ENCODE data around the gene MARCHF4. TPM values are rescaled to one million over a fixed set of nuclear protein-coding genes. Genes with fewer than 3 reads are reported as not detected.

MARCHF4 gene
- total RNA-seq, 1 donor from 2014 or later = not detected

GRCh38 chr2:216340280-216340631 lies 32.0 kb downstream of the MARCHF4 start:
- H3K27ac Mint-ChIP-seq = no peak overlapping the region
- intact Hi-C loops (cut with micrococcal nuclease) = no loop called here
- no peak overlapping the region for H3K4me3 Mint-ChIP-seq
- no peaks in the 10 kb centered on the region for H3K4me1 Mint-ChIP-seq (ENCODE audit: low read depth)
- H3K9me3 Mint-ChIP-seq = no peaks in the 10 kb centered on the region
- DNase-seq (ENCODE audit: low spot score) = no peak
- H3K27me3 Mint-ChIP-seq (ENCODE audit: insufficient read depth) = peaks cover 19% of the 10 kb centered on the region
- no peaks in the 10 kb centered on the region for H3K36me3 Mint-ChIP-seq (ENCODE audit: low read depth)

- H3K27me3 Mint-ChIP-seq (ENCODE audit: insufficient read depth) = peaks cover 18% of the 10 kb centered on the region
- intact Hi-C loops (cut with micrococcal nuclease) = no loop called here
- H3K9me3 Mint-ChIP-seq = no peaks in the 10 kb centered on the region
- H3K4me3 Mint-ChIP-seq = no peak overlapping the region
- H3K36me3 Mint-ChIP-seq (ENCODE audit: low read depth) = no peaks in the 10 kb centered on the region
- DNase-seq (ENCODE audit: low spot score) = no peak
- H3K4me1 Mint-ChIP-seq (ENCODE audit: low read depth) = no peaks in the 10 kb centered on the region
- no peak overlapping the region for H3K27ac Mint-ChIP-seq
Observed at GRCh38 chr2:216339456-216340279, 32.6 kb downstream of the MARCHF4 start.

DNA sequence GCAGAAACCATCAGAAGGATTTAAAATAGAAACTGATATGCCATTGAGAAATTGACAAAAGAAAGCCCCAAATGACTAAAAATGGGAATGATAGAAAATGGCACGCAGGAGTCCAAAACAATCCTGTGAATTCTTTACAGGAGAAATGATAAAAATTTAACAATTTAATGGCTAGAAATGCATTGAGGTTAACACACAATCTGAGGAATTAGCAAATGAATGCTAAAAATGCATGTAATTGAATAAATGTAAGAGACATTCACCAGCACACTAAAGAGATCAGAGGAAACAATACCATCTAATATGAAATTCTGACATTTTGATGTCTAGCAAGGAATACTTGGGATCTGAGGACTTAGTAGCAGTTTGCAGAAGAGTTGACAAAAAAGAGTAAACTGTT lies 37.0 kb downstream of the MARCHF4 start:
- no peak for DNase-seq (ENCODE audit: low spot score)
- no peak overlapping the region for H3K27ac Mint-ChIP-seq
- peaks cover 17% of the 10 kb centered on the region for H3K27me3 Mint-ChIP-seq (ENCODE audit: insufficient read depth)
- no peaks in the 10 kb centered on the region for H3K9me3 Mint-ChIP-seq
- H3K4me3 Mint-ChIP-seq = no peak overlapping the region
- intact Hi-C loops (cut with micrococcal nuclease) = no loop called here
- no peaks in the 10 kb centered on the region for H3K36me3 Mint-ChIP-seq (ENCODE audit: low read depth)
- H3K4me1 Mint-ChIP-seq (ENCODE audit: low read depth) = no peaks in the 10 kb centered on the region

DNA sequence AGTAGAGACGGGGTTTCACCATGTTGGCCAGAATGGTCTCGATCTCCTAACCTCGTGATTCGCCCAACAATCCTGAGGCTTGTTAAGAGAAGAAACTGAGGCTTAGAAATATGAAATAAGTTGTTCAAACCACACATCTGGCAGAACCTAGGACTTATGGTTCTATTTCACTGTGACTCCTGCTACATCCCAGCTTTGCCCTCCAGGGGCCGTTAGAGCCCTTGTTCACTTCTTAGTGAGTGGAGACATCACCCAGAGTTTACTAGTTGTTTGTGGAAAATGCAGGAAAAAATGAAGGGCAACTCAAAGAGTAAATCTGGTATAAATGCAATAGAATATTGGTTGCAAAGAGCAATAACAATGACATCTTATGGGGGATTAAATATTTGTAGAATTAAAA lies 43.9 kb downstream of the MARCHF4 start:
- Mint-ChIP-seq H3K27me3 (ENCODE audit: insufficient read depth) (peaks cover 2% of the 10 kb centered on the region), H3K4me1 (ENCODE audit: low read depth) (no peaks in the 10 kb centered on the region), H3K4me3 (no peak overlapping the region), H3K9me3 (no peaks in the 10 kb centered on the region), H3K36me3 (ENCODE audit: low read depth) (no peaks in the 10 kb centered on the region), H3K27ac (no peak overlapping the region)
- intact Hi-C loops (cut with micrococcal nuclease) = loop anchor here (2.0 kb wide), 1 partner anchor 76 kb away; no protein-coding TSS in a partner anchor
- no peak for DNase-seq (ENCODE audit: low spot score)

DNA sequence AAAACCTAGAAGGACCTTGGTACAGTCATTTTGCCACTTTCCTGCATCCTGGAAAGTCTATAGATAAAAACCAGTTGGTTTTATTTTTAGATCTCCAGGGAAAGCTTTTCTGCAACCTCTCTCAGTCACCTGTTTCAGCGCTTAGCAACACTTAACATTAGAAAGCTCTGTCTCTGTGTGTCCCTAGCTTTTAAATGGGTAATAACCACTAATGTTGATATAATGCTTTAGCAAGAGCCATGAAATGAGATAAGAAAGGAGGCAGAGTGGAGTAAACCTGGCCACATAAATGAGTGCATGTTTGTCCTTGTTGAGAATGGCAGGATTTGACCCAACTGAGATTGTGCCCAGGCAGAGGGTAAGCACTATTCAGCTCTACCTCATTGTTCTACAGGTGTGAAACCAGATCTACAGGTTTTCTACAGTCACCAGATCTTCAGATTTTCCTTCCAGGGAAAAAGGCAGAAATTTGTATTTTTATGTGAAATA lies 44.8 kb downstream of the MARCHF4 start:
- Mint-ChIP-seq H3K4me3 (no peak overlapping the region), H3K4me1 (ENCODE audit: low read depth) (no peaks in the 10 kb centered on the region), H3K9me3 (no peaks in the 10 kb centered on the region), H3K27ac (no peak overlapping the region), H3K36me3 (ENCODE audit: low read depth) (no peaks in the 10 kb centered on the region), H3K27me3 (ENCODE audit: insufficient read depth) (peaks cover 2% of the 10 kb centered on the region)
- no peak for DNase-seq (ENCODE audit: low spot score)
- intact Hi-C loops (cut with micrococcal nuclease) = no loop called here

Other genes with a start within 250 kb of the MARCHF4 start
- 28.0 and 29.1 TPM in 2 replicates for gene SMARCAL1, start 40.0 kb upstream of the MARCHF4 start, total RNA-seq
- gene RPL37A, start 126.4 kb upstream of the MARCHF4 start, total RNA-seq = 2,803 and 2,922 TPM in 2 replicates